Activated naive CD8-positive, alpha-beta T cell treated with anti-CD3 and anti-CD28 coated beads, Interleukin-2, amount 50 U/mL, for 16 hours (primary cell): ENCODE results near the gene GOLGA6C.
"Not testable (repeated sequence)": the region's sequence is repeated elsewhere in the genome, so short reads cannot be mapped to it uniquely, and the experiment has no call there.

ENCODE experiments used
- DNase-seq: peaks from one replicate; pipeline ENCODE4 v3.0.0-alpha.2; 2020; ENCODE audit warnings: low read depth, low spot score

Gene GOLGA6C

GRCh38 chr15:75258034-75258433 lies at the start of gene GOLGA6C:
Gene GOLGA6C, plus strand, starts transcription at chr15:75258334. Its CDS starts 265 bp downstream, at chr15:75258599.
- not testable (repeated sequence) for DNase-seq

GRCh38 chr15:75208501-75209288 lies 49.4 kb upstream of the GOLGA6C start:
- DNase-seq, result no peak

GRCh38 chr15:75209289-75209676 lies 48.9 kb upstream of the GOLGA6C start:
- no peak for DNase-seq

GRCh38 chr15:75210811-75211230 lies 47.3 kb upstream of the GOLGA6C start:
- DNase-seq, result no peak

GRCh38 chr15:75211436-75212199 lies 46.5 kb upstream of the GOLGA6C start:
- DNase-seq, result no peak

- no peak for DNase-seq
Measured at GRCh38 chr15:75212200-75212858, 45.8 kb upstream of the GOLGA6C start.

GRCh38 chr15:75213212-75213767 lies 44.8 kb upstream of the GOLGA6C start:
- no peak for DNase-seq

GRCh38 chr15:75213768-75214221 lies 44.3 kb upstream of the GOLGA6C start:
- no peak for DNase-seq

- no peak for DNase-seq
Measured at GRCh38 chr15:75214293-75215096, 43.6 kb upstream of the GOLGA6C start.

- DNase-seq, result no peak
Measured at GRCh38 chr15:75215107-75216004, 42.8 kb upstream of the GOLGA6C start.

- DNase-seq, result no peak
Measured at GRCh38 chr15:75217012-75217411, 41.1 kb upstream of the GOLGA6C start.

GRCh38 chr15:75217574-75217973 lies 40.6 kb upstream of the GOLGA6C start:
- not testable (repeated sequence) for DNase-seq

GRCh38 chr15:75219507-75219929 lies 38.6 kb upstream of the GOLGA6C start:
- not testable (repeated sequence) for DNase-seq

- no peak for DNase-seq
Measured at GRCh38 chr15:75223688-75224087, 34.4 kb upstream of the GOLGA6C start.

GRCh38 chr15:75224281-75224680 lies 33.9 kb upstream of the GOLGA6C start:
- DNase-seq, result no peak

- not testable (repeated sequence) for DNase-seq
Measured at GRCh38 chr15:75225102-75225836, 32.9 kb upstream of the GOLGA6C start.

- DNase-seq, result no peak
Measured at GRCh38 chr15:75225951-75226732, 32.0 kb upstream of the GOLGA6C start.

- not testable (repeated sequence) for DNase-seq
Measured at GRCh38 chr15:75227112-75227511, 31.0 kb upstream of the GOLGA6C start.
